ENCODE data around the gene FOCAD. TPM values are rescaled to one million over a fixed set of nuclear protein-coding genes. Genes with fewer than 3 reads are reported as not detected.
"Not testable (repeated sequence)": the region's sequence is repeated elsewhere in the genome, so short reads cannot be mapped to it uniquely, and the experiment has no call there.

FOCAD gene
- total RNA-seq, 2 experiments from 2014 or later: 21.2 to 28.3 TPM

- not testable (repeated sequence) for H3K4me3 Mint-ChIP-seq; H3K9me3 Mint-ChIP-seq; DNase-seq; ATAC-seq (ENCODE audit: low read depth); H3K4me1 Mint-ChIP-seq; H3K27ac Mint-ChIP-seq; H3K27me3 Mint-ChIP-seq
- POLR2A ChIA-PET: interaction anchor here (0.6 kb wide), 1 partner anchor 273 kb away, joined by 3 read pairs; no protein-coding TSS in a partner anchor
- H3K36me3 Mint-ChIP-seq: peaks cover 28% of the 10 kb centered on the region
Observed at GRCh38 chr9:20973246-20973947, 289.3 kb downstream of the FOCAD start.

- H3K4me1 Mint-ChIP-seq; POLR2A ChIA-PET; H3K4me3 Mint-ChIP-seq; DNase-seq; ATAC-seq (ENCODE audit: low read depth); H3K9me3 Mint-ChIP-seq; H3K27ac Mint-ChIP-seq; H3K27me3 Mint-ChIP-seq: not testable (repeated sequence)
- peaks cover 33% of the 10 kb centered on the region for H3K36me3 Mint-ChIP-seq
Observed at GRCh38 chr9:20974191-20974938, 290.3 kb downstream of the FOCAD start.

GRCh38 chr9:20978249-20978648 lies 294.2 kb downstream of the FOCAD start:
- Mint-ChIP-seq H3K36me3 (peaks cover 42% of the 10 kb centered on the region), H3K4me1 (peaks cover 5% of the 10 kb centered on the region), H3K27ac (no peak overlapping the region), H3K9me3 (no peaks in the 10 kb centered on the region), H3K4me3 (no peak overlapping the region), H3K27me3 (no peaks in the 10 kb centered on the region)
- POLR2A ChIA-PET: no interaction called here
- DNase-seq (no peak), ATAC-seq (ENCODE audit: low read depth) (no peak)

- H3K27me3 Mint-ChIP-seq: no peaks in the 10 kb centered on the region
- no peak overlapping the region for H3K4me3 Mint-ChIP-seq
- peaks cover 5% of the 10 kb centered on the region for H3K4me1 Mint-ChIP-seq
- no peaks in the 10 kb centered on the region for H3K9me3 Mint-ChIP-seq
- POLR2A ChIA-PET: no interaction called here
- H3K27ac Mint-ChIP-seq: no peak overlapping the region
- ATAC-seq (ENCODE audit: low read depth) (no peak), DNase-seq (no peak)
- peaks cover 39% of the 10 kb centered on the region for H3K36me3 Mint-ChIP-seq
Observed at GRCh38 chr9:20980832-20981455, 296.9 kb downstream of the FOCAD start.

- peaks cover 5% of the 10 kb centered on the region for H3K4me1 Mint-ChIP-seq
- H3K9me3 Mint-ChIP-seq: no peaks in the 10 kb centered on the region
- no peak overlapping the region for H3K4me3 Mint-ChIP-seq
- POLR2A ChIA-PET: no interaction called here
- H3K27ac Mint-ChIP-seq: no peak overlapping the region
- no peaks in the 10 kb centered on the region for H3K27me3 Mint-ChIP-seq
- peaks cover 39% of the 10 kb centered on the region for H3K36me3 Mint-ChIP-seq
- DNase-seq (no peak), ATAC-seq (ENCODE audit: low read depth) (no peak)
Observed at GRCh38 chr9:20981486-20981885, 297.4 kb downstream of the FOCAD start.

GRCh38 chr9:20984506-20984905 lies 300.4 kb downstream of the FOCAD start:
- DNase-seq (no peak), ATAC-seq (ENCODE audit: low read depth) (no peak)
- Mint-ChIP-seq H3K36me3 (peaks cover 32% of the 10 kb centered on the region), H3K4me3 (no peak overlapping the region), H3K4me1 (peaks cover 5% of the 10 kb centered on the region), H3K27ac (no peak overlapping the region), H3K9me3 (no peaks in the 10 kb centered on the region), H3K27me3 (no peaks in the 10 kb centered on the region)
- POLR2A ChIA-PET: no interaction called here

GRCh38 chr9:20985851-20986600 lies 302.0 kb downstream of the FOCAD start:
- POLR2A ChIA-PET: no interaction called here
- peaks cover 45% of the 10 kb centered on the region for H3K36me3 Mint-ChIP-seq
- H3K9me3 Mint-ChIP-seq: no peaks in the 10 kb centered on the region
- H3K4me1 Mint-ChIP-seq: peaks cover 3% of the 10 kb centered on the region
- no peaks in the 10 kb centered on the region for H3K27me3 Mint-ChIP-seq
- no peak overlapping the region for H3K4me3 Mint-ChIP-seq
- no peak for DNase-seq
- no peak overlapping the region for H3K27ac Mint-ChIP-seq
- no peak for ATAC-seq (ENCODE audit: low read depth)

- no peak for DNase-seq
- no peaks in the 10 kb centered on the region for H3K27me3 Mint-ChIP-seq
- ATAC-seq (ENCODE audit: low read depth): no peak
- H3K4me1 Mint-ChIP-seq: no peaks in the 10 kb centered on the region
- H3K36me3 Mint-ChIP-seq: peaks cover 37% of the 10 kb centered on the region
- no peak overlapping the region for H3K4me3 Mint-ChIP-seq
- H3K27ac Mint-ChIP-seq: no peak overlapping the region
- H3K9me3 Mint-ChIP-seq: no peaks in the 10 kb centered on the region
- POLR2A ChIA-PET: no interaction called here
Observed at GRCh38 chr9:20987521-20987920, 303.5 kb downstream of the FOCAD start.

GRCh38 chr9:20988061-20988460 lies 304.0 kb downstream of the FOCAD start:
- Mint-ChIP-seq H3K4me1 (no peaks in the 10 kb centered on the region), H3K36me3 (peaks cover 36% of the 10 kb centered on the region), H3K27me3 (no peaks in the 10 kb centered on the region), H3K9me3 (no peaks in the 10 kb centered on the region), H3K4me3 (no peak overlapping the region), H3K27ac (no peak overlapping the region)
- POLR2A ChIA-PET: no interaction called here
- DNase-seq (no peak), ATAC-seq (ENCODE audit: low read depth) (no peak)

GRCh38 chr9:20988671-20989315 lies 304.7 kb downstream of the FOCAD start:
- ATAC-seq (ENCODE audit: low read depth) (no peak), DNase-seq (no peak)
- H3K36me3 Mint-ChIP-seq: peaks cover 38% of the 10 kb centered on the region
- no peak overlapping the region for H3K4me3 Mint-ChIP-seq
- H3K4me1 Mint-ChIP-seq: no peaks in the 10 kb centered on the region
- no peaks in the 10 kb centered on the region for H3K9me3 Mint-ChIP-seq
- H3K27ac Mint-ChIP-seq: no peak overlapping the region
- no peaks in the 10 kb centered on the region for H3K27me3 Mint-ChIP-seq
- POLR2A ChIA-PET: no interaction called here

GRCh38 chr9:20989923-20990341 lies 305.9 kb downstream of the FOCAD start:
- H3K9me3 Mint-ChIP-seq: no peaks in the 10 kb centered on the region
- H3K4me3 Mint-ChIP-seq: no peak overlapping the region
- POLR2A ChIA-PET: no interaction called here
- peaks cover 46% of the 10 kb centered on the region for H3K36me3 Mint-ChIP-seq
- no peaks in the 10 kb centered on the region for H3K4me1 Mint-ChIP-seq
- no peaks in the 10 kb centered on the region for H3K27me3 Mint-ChIP-seq
- H3K27ac Mint-ChIP-seq: no peak overlapping the region
- ATAC-seq (ENCODE audit: low read depth) (no peak), DNase-seq (no peak)

GRCh38 chr9:20990867-20991266 lies 306.8 kb downstream of the FOCAD start:
- H3K36me3 Mint-ChIP-seq: peaks cover 55% of the 10 kb centered on the region
- POLR2A ChIA-PET: no interaction called here
- no peak for ATAC-seq (ENCODE audit: low read depth)
- no peaks in the 10 kb centered on the region for H3K4me1 Mint-ChIP-seq
- H3K27me3 Mint-ChIP-seq: no peaks in the 10 kb centered on the region
- no peak for DNase-seq
- no peak overlapping the region for H3K4me3 Mint-ChIP-seq
- no peaks in the 10 kb centered on the region for H3K9me3 Mint-ChIP-seq
- H3K27ac Mint-ChIP-seq: no peak overlapping the region

GRCh38 chr9:20994486-20994885 lies 310.4 kb downstream of the FOCAD start:
- Mint-ChIP-seq H3K27me3 (no peaks in the 10 kb centered on the region), H3K9me3 (no peaks in the 10 kb centered on the region), H3K27ac (no peak overlapping the region), H3K4me1 (peaks cover 9% of the 10 kb centered on the region), H3K36me3 (peaks cover 62% of the 10 kb centered on the region), H3K4me3 (no peak overlapping the region)
- DNase-seq (no peak), ATAC-seq (ENCODE audit: low read depth) (no peak)
- POLR2A ChIA-PET: no interaction called here
